ENCODE measurements around the gene SLC8A3. TPM values are rescaled to one million over a fixed set of nuclear protein-coding genes. Genes with fewer than 3 reads are reported as not detected.

SLC8A3 gene
- total RNA-seq, 4 donors from 2014 or later = 0.18 to 4.1 (median 0.69) TPM

DNA sequence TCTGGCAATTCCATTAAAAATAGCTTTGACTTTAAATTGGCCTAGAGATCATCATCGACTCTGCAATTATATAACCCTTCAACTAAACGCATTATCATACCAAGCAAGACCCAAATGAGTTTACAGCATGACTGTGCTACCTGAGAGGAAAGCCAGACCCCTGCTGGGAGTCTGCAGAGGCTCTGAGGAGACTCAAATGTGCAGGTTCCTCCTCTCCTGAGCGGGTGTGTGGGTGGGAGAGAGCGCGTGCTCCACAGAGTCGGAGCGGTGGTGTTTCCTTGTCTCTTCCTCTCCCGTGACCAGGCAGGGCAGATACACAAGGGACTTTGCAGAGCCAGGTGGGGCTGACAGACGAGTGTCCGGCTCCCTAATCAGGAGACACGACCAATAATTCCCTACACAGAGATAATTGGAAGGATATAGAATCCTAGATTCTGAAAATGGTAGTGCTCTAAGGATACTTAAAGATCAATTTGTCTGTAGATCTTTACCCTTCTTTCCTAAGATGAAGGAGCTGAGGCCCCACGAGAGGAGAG lies 74.1 kb downstream of the SLC8A3 start:
- Histone ChIP-seq H3K9me3 (no peaks in the 10 kb centered on the region), H3K4me1 (no peaks in the 10 kb centered on the region), H3K27me3 (no peaks in the 10 kb centered on the region), H3K4me3 (no peak overlapping the region), H3K27ac (no peak overlapping the region), H3K36me3 (no peaks in the 10 kb centered on the region)
- no peak for DNase-seq
- no peak for TF ChIP-seq CTCF (IDR thresholded peaks at IDR 0.05)
- no peak for TF ChIP-seq POLR2A (IDR thresholded peaks at IDR 0.05)

DNA sequence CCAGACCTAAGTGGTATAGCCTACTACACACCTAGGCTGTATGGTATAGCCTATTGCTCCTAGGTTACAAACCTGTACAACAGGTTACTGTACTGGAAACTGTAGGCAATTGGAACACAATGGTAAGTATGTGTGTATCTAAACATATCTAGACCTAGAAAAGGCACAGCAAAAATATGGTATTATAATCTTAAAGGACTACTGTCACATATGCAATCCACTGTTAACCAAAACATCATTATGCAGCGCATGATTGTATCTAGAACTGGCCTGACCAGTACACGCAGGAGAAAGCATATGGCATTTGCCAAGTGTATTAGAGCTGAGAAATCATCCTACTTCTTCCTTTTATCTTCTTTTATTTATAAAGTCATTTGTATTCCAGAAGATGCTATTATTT lies 75.5 kb downstream of the SLC8A3 start:
- no peak overlapping the region for H3K27ac ChIP-seq
- H3K4me3 ChIP-seq = no peak overlapping the region
- H3K4me1 ChIP-seq = no peaks in the 10 kb centered on the region
- H3K36me3 ChIP-seq = no peaks in the 10 kb centered on the region
- H3K27me3 ChIP-seq = no peaks in the 10 kb centered on the region
- DNase-seq = no peak
- TF ChIP-seq CTCF (IDR thresholded peaks at IDR 0.05) (no peak), POLR2A (IDR thresholded peaks at IDR 0.05) (no peak)
- H3K9me3 ChIP-seq = no peaks in the 10 kb centered on the region

DNA sequence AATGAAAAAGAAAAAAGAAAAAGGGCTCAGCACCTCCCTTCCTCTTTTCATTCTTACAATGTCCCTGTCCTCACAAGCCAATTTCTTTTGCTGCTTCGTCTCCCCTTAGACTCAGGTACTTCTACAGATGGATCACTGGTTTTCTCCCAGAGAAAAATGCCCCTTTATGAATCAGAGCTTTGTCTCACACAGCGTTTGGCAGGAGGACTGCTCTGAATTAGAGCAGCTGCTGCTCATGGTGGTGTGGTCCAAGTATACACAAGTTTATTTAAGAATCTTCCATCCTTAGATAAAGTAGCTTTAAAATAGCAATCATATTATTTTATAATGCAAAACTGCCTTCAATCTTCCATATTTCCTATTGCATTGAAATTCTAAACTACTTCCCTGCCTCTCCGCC lies 80.3 kb downstream of the SLC8A3 start:
- Histone ChIP-seq H3K9me3 (no peaks in the 10 kb centered on the region), H3K27me3 (no peaks in the 10 kb centered on the region), H3K4me1 (no peaks in the 10 kb centered on the region), H3K27ac (no peak overlapping the region), H3K36me3 (no peaks in the 10 kb centered on the region), H3K4me3 (no peak overlapping the region)
- DNase-seq = no peak
- TF ChIP-seq POLR2A (IDR thresholded peaks at IDR 0.05) (no peak), CTCF (IDR thresholded peaks at IDR 0.05) (no peak)

GRCh38 chr14:70107309-70107708 lies 81.4 kb downstream of the SLC8A3 start:
- Histone ChIP-seq H3K27me3 (no peaks in the 10 kb centered on the region), H3K4me1 (no peaks in the 10 kb centered on the region), H3K36me3 (no peaks in the 10 kb centered on the region), H3K9me3 (no peaks in the 10 kb centered on the region), H3K4me3 (no peak overlapping the region), H3K27ac (no peak overlapping the region)
- no peak for DNase-seq
- TF ChIP-seq POLR2A (IDR thresholded peaks at IDR 0.05) (no peak), CTCF (IDR thresholded peaks at IDR 0.05) (no peak)

DNA sequence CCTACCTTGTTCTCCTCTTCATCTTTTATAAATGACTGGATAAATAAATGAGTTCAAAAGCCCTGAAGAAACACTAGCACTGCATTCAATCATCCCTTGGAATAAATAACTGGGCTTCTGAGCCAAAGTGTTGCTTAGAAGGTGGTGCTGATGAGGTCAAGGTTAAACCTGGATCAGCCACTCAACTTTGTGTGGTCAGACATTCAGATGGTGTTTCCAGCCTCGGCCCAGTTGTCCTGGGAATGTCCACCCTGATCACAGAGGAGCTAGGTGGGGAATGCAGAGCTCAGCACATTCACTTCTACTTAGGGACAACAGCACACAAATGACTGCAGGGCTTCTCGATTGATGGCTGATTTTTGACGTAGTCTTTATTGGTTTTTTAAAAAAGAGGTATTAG lies 88.7 kb downstream of the SLC8A3 start:
- Histone ChIP-seq H3K4me1 (peaks cover 0 to 9% (median 0%) of the 10 kb centered on the region in 4 donors), H3K4me3 (no peak overlapping the region), H3K36me3 (no peaks in the 10 kb centered on the region), H3K27me3 (no peaks in the 10 kb centered on the region), H3K9me3 (no peaks in the 10 kb centered on the region), H3K27ac (no peak overlapping the region)
- DNase-seq = no peak
- TF ChIP-seq POLR2A (IDR thresholded peaks at IDR 0.05) (no peak), CTCF (IDR thresholded peaks at IDR 0.05) (no peak)
